KOPT-K1 (cell line): ENCODE results near the gene IFI44L.

Experiments used
- H3K27ac ChIP-seq: fragments of 200-600 bp; sonication (generic); 2 replicates; pipeline ENCODE4 v1.5.1; 2016; ENCODE audit warnings: antibody characterized with exemption, mild to moderate bottlenecking, low read depth, low read length; ENCODE audit not compliant: poor library complexity, severe bottlenecking
- H3K36me3 ChIP-seq: fragments of 200-600 bp; sonication (generic); 2 replicates; pipeline ENCODE4 v1.5.1; 2017; ENCODE audit warnings: antibody characterized with exemption, mild to moderate bottlenecking, low read length, moderate library complexity; ENCODE audit not compliant: insufficient read depth
- H3K9me3 ChIP-seq: fragments of 200-600 bp; sonication (generic); 2 replicates; pipeline ENCODE4 v1.5.1; 2017; ENCODE audit warnings: antibody characterized with exemption, low read length, mild to moderate bottlenecking; ENCODE audit not compliant: insufficient read depth, poor library complexity, severe bottlenecking

IFI44L gene

GRCh38 chr1:78619446-78619802 lies 824 bp upstream of the IFI44L start:
- no peak overlapping the region for H3K27ac ChIP-seq
- H3K36me3 ChIP-seq: no peaks in the 10 kb centered on the region
- no peaks in the 10 kb centered on the region for H3K9me3 ChIP-seq

- H3K27ac ChIP-seq: peak overlapping the region; percentile 4
Measured at GRCh38 chr1:78620666-78621065, 418 bp downstream of the IFI44L start.

GRCh38 chr1:78622548-78622947 lies 2.3 kb downstream of the IFI44L start:
- no peaks in the 10 kb centered on the region for H3K36me3 ChIP-seq
- no peak overlapping the region for H3K27ac ChIP-seq
- no peaks in the 10 kb centered on the region for H3K9me3 ChIP-seq

More at GRCh38 chr1:78620666-78621065, 418 bp downstream of the IFI44L start:
- Histone ChIP-seq H3K9me3 (no peaks in the 10 kb centered on the region), H3K36me3 (no peaks in the 10 kb centered on the region)

- Histone ChIP-seq H3K27ac (no peak overlapping the region), H3K9me3 (no peaks in the 10 kb centered on the region), H3K36me3 (no peaks in the 10 kb centered on the region)
Measured at GRCh38 chr1:78624035-78624434, 3.8 kb downstream of the IFI44L start.

GRCh38 chr1:78627321-78627720 lies 7.1 kb downstream of the IFI44L start:
- no peaks in the 10 kb centered on the region for H3K9me3 ChIP-seq
- H3K36me3 ChIP-seq: no peaks in the 10 kb centered on the region
- H3K27ac ChIP-seq: no peak overlapping the region

- H3K27ac ChIP-seq: no peak overlapping the region
- no peaks in the 10 kb centered on the region for H3K36me3 ChIP-seq
Measured at GRCh38 chr1:78630600-78630999, 10.4 kb downstream of the IFI44L start.

GRCh38 chr1:78633209-78633608 lies 13.0 kb downstream of the IFI44L start:
- Histone ChIP-seq H3K27ac (no peak overlapping the region), H3K9me3 (no peaks in the 10 kb centered on the region), H3K36me3 (no peaks in the 10 kb centered on the region)

More at GRCh38 chr1:78630600-78630999, 10.4 kb downstream of the IFI44L start:
- no peaks in the 10 kb centered on the region for H3K9me3 ChIP-seq

- H3K36me3 ChIP-seq: no peaks in the 10 kb centered on the region
- H3K27ac ChIP-seq: no peak overlapping the region
- H3K9me3 ChIP-seq: peaks cover 7% of the 10 kb centered on the region
Measured at GRCh38 chr1:78640462-78640861, 20.2 kb downstream of the IFI44L start.

- H3K27ac ChIP-seq: no peak overlapping the region
- H3K36me3 ChIP-seq: no peaks in the 10 kb centered on the region
- peaks cover 12% of the 10 kb centered on the region for H3K9me3 ChIP-seq
Measured at GRCh38 chr1:78641558-78641957, 21.3 kb downstream of the IFI44L start.

GRCh38 chr1:78645723-78646122 lies 25.5 kb downstream of the IFI44L start:
- H3K9me3 ChIP-seq: peaks cover 33% of the 10 kb centered on the region
- no peak overlapping the region for H3K27ac ChIP-seq
- no peaks in the 10 kb centered on the region for H3K36me3 ChIP-seq

GRCh38 chr1:78647238-78647637 lies 27.0 kb downstream of the IFI44L start:
- no peak overlapping the region for H3K27ac ChIP-seq
- peaks cover 33% of the 10 kb centered on the region for H3K9me3 ChIP-seq

GRCh38 chr1:78649628-78650027 lies 29.4 kb downstream of the IFI44L start, which contains the start of gene IFI44:
IFI44 (plus strand) TSS chr1:78649831; CDS start chr1:78650196, 365 bp downstream.
- H3K9me3 ChIP-seq: peaks cover 26% of the 10 kb centered on the region
- peak within 1 kb of the TSS; percentile 57 for H3K27ac ChIP-seq
- H3K36me3 ChIP-seq: no peaks in the 10 kb centered on the region

More at GRCh38 chr1:78647238-78647637, 27.0 kb downstream of the IFI44L start:
- no peaks in the 10 kb centered on the region for H3K36me3 ChIP-seq

GRCh38 chr1:78650114-78650660 lies 29.9 kb downstream of the IFI44L start:
- H3K36me3 ChIP-seq: peaks cover 4% of the 10 kb centered on the region; the same call in 1 of the 2 replicates
- peaks cover 26% of the 10 kb centered on the region for H3K9me3 ChIP-seq
- peak overlapping the region; percentile 57 for H3K27ac ChIP-seq

GRCh38 chr1:78651241-78651640 lies 31.0 kb downstream of the IFI44L start:
- peak overlapping the region; percentile 57 for H3K27ac ChIP-seq
- peaks cover 24% of the 10 kb centered on the region for H3K9me3 ChIP-seq
- peaks cover 15% of the 10 kb centered on the region for H3K36me3 ChIP-seq

- Histone ChIP-seq H3K36me3 (peaks cover 17% of the 10 kb centered on the region), H3K27ac (no peak overlapping the region), H3K9me3 (peaks cover 16% of the 10 kb centered on the region)
Measured at GRCh38 chr1:78652019-78652560, 31.8 kb downstream of the IFI44L start.

- peaks cover 74% of the 10 kb centered on the region for H3K36me3 ChIP-seq
- no peaks in the 10 kb centered on the region for H3K9me3 ChIP-seq
- H3K27ac ChIP-seq: no peak overlapping the region
Measured at GRCh38 chr1:78658901-78659300, 38.7 kb downstream of the IFI44L start.
